ENCODE results near the gene CTSZ. TPM values are rescaled to one million over a fixed set of nuclear protein-coding genes. Genes with fewer than 3 reads are reported as not detected.

The CTSZ gene
- total and polyA plus RNA-seq, 3 donors from 2014 or later: 49.4 to 120 (median 77.4) TPM

- no peaks in the 10 kb centered on the region for H3K36me3 ChIP-seq (ENCODE audit: low read depth, missing control alignments)
- H3K27me3 ChIP-seq: no peaks in the 10 kb centered on the region
- 81 to 93% methylated on average over 9 of the region's 9 CpGs for WGBS, 2 donors
- no peak overlapping the region for H3K27ac ChIP-seq
- no peak for TF ChIP-seq POLR2A (IDR thresholded peaks at IDR 0.05)
- no peak for TF ChIP-seq CTCF (IDR thresholded peaks at IDR 0.05)
- H3K4me1 ChIP-seq: no peaks in the 10 kb centered on the region
- intact Hi-C loops (cut with DNase I; ENCODE audit: low total_unique reads): no loop called here
- no peaks in the 10 kb centered on the region for H3K9me3 ChIP-seq
- H3K4me3 ChIP-seq: no peak overlapping the region
- no peak for DNase-seq
Observed at GRCh38 chr20:58987790-58988564, 19.1 kb downstream of the CTSZ start.

- Histone ChIP-seq H3K36me3 (ENCODE audit: low read depth, missing control alignments) (no peaks in the 10 kb centered on the region), H3K9me3 (no peaks in the 10 kb centered on the region), H3K27me3 (no peaks in the 10 kb centered on the region), H3K4me1 (peaks cover 8% of the 10 kb centered on the region), H3K27ac (no peak overlapping the region), H3K4me3 (no peak overlapping the region)
- intact Hi-C loops (cut with DNase I; ENCODE audit: low total_unique reads): no loop called here
- 55 to 63% methylated on average over 8 of the region's 8 CpGs for WGBS, 2 donors
- TF ChIP-seq CTCF (IDR thresholded peaks at IDR 0.05): no peak
- no peak for TF ChIP-seq POLR2A (IDR thresholded peaks at IDR 0.05)
- peak; percentile 69 for DNase-seq
Observed at GRCh38 chr20:58986968-58987517, 20.0 kb downstream of the CTSZ start.

- intact Hi-C loops (cut with DNase I; ENCODE audit: low total_unique reads): no loop called here
- Histone ChIP-seq H3K9me3 (no peaks in the 10 kb centered on the region), H3K27me3 (no peaks in the 10 kb centered on the region), H3K27ac (no peak overlapping the region), H3K36me3 (ENCODE audit: low read depth, missing control alignments) (no peaks in the 10 kb centered on the region), H3K4me3 (no peak overlapping the region), H3K4me1 (peaks cover 8% of the 10 kb centered on the region)
- TF ChIP-seq POLR2A (IDR thresholded peaks at IDR 0.05) (no peak), CTCF (IDR thresholded peaks at IDR 0.05) (no peak)
- DNase-seq: peak; percentile 9
- 81 to 83% methylated on average over 9 of the region's 9 CpGs for WGBS, 2 donors
Observed at GRCh38 chr20:58986286-58986967, 20.6 kb downstream of the CTSZ start.

- no peak for DNase-seq
Observed at GRCh38 chr20:58985656-58986055, 21.4 kb downstream of the CTSZ start.

More at GRCh38 chr20:58985656-58986055, 21.4 kb downstream of the CTSZ start:
- Histone ChIP-seq H3K4me1 (peaks cover 8% of the 10 kb centered on the region), H3K27me3 (no peaks in the 10 kb centered on the region), H3K4me3 (no peak overlapping the region), H3K9me3 (no peaks in the 10 kb centered on the region), H3K27ac (no peak overlapping the region), H3K36me3 (ENCODE audit: low read depth, missing control alignments) (no peaks in the 10 kb centered on the region)
- no peak for TF ChIP-seq CTCF (IDR thresholded peaks at IDR 0.05)
- no peak for TF ChIP-seq POLR2A (IDR thresholded peaks at IDR 0.05)
- intact Hi-C loops (cut with DNase I; ENCODE audit: low total_unique reads): no loop called here
- WGBS, 2 donors: 73 to 85% methylated on average over 5 of the region's 5 CpGs
